Superior temporal gyrus (tissue), 1 donor: ENCODE results near the gene HAAO.
A peak's percentile ranks its signal among the peaks of the same experiment; 100 is the strongest.
"Not testable (repeated sequence)": the region's sequence is repeated elsewhere in the genome, so short reads cannot be mapped to it uniquely, and the experiment has no call there.

Experiments used
- DNase-seq: peaks from one replicate; pipeline ENCODE4 v3.0.0-alpha.2; 2016; ENCODE audit errors: extremely low spot score

HAAO gene

GRCh38 chr2:42752314-42752713 is 40.1 kb downstream of the HAAO start:
- DNase-seq = no peak

GRCh38 chr2:42748840-42749239 is 43.5 kb downstream of the HAAO start:
- no peak for DNase-seq

GRCh38 chr2:42747422-42747821 is 45.0 kb downstream of the HAAO start:
- no peak for DNase-seq

GRCh38 chr2:42744545-42745082 is 47.8 kb downstream of the HAAO start:
- DNase-seq = no peak

GRCh38 chr2:42743659-42743990 is 48.8 kb downstream of the HAAO start:
- DNase-seq = no peak

- no peak for DNase-seq
Observed at GRCh38 chr2:42742740-42743658, 49.4 kb downstream of the HAAO start.

- DNase-seq = no peak
Observed at GRCh38 chr2:42741140-42741539, 51.2 kb downstream of the HAAO start.

- no peak for DNase-seq
Observed at GRCh38 chr2:42736598-42737322, 55.6 kb downstream of the HAAO start.

GRCh38 chr2:42733852-42734251 is 58.5 kb downstream of the HAAO start:
- no peak for DNase-seq

GRCh38 chr2:42731316-42731715 is 61.1 kb downstream of the HAAO start:
- not testable (repeated sequence) for DNase-seq

GRCh38 chr2:42726680-42727079 is 65.7 kb downstream of the HAAO start:
- no peak for DNase-seq

- DNase-seq = no peak
Observed at GRCh38 chr2:42725657-42726056, 66.7 kb downstream of the HAAO start.

GRCh38 chr2:42724886-42725285 is 67.5 kb downstream of the HAAO start:
- no peak for DNase-seq

- no peak for DNase-seq
Observed at GRCh38 chr2:42723465-42723864, 68.9 kb downstream of the HAAO start.

- DNase-seq = peak; percentile 70
Observed at GRCh38 chr2:42722320-42723190, 69.8 kb downstream of the HAAO start.

GRCh38 chr2:42721898-42722297 is 70.5 kb downstream of the HAAO start:
- DNase-seq = no peak
